Neural cell (in vitro differentiated cells): Measurements from ENCODE around the gene SLC8A3. TPM values are rescaled to one million over a fixed set of nuclear protein-coding genes. Genes with fewer than 3 reads are reported as not detected.

ENCODE experiments used
- H2AFZ ChIP-seq: fragments of 200-600, 300-800 bp; sonication (generic), shearing (Covaris generic); 2 replicates; pipeline ENCODE4 v1.6.0; 2014; ENCODE audit warnings: low read depth, mild to moderate bottlenecking, antibody characterized with exemption, low read length, moderate library complexity
- H3F3A ChIP-seq: fragments of 200-600 bp; shearing (Covaris generic); 2 replicates; pipeline ENCODE4 v1.6.1; 2016; ENCODE audit warnings: mild to moderate bottlenecking, moderate library complexity, mixed read lengths, antibody characterized with exemption, low read length; ENCODE audit not compliant: insufficient read depth, poor library complexity, severe bottlenecking
- H3K27ac ChIP-seq: fragments of 200-600, 300-800 bp; sonication (generic), shearing (Covaris generic); 2 replicates; pipeline ENCODE4 v1.5.1; 2014; ENCODE audit warnings: mild to moderate bottlenecking, low read length, moderate library complexity
- H3K27me3 ChIP-seq: fragments of 300-800, 200-600 bp; sonication (generic), shearing (Covaris generic); 2 replicates; pipeline ENCODE4 v1.6.0; 2014; ENCODE audit warnings: mild to moderate bottlenecking, low read depth, low read length, moderate library complexity; ENCODE audit not compliant: insufficient read depth
- H3K36me3 ChIP-seq: fragments of 300-800, 200-600 bp; sonication (generic), shearing (Covaris generic); 2 replicates; pipeline ENCODE4 v1.5.1; 2014; ENCODE audit warnings: mild to moderate bottlenecking, antibody characterized with exemption, low read length, moderate library complexity; ENCODE audit not compliant: insufficient read depth
- H3K4me2 ChIP-seq: fragments of 300-800, 200-600 bp; sonication (generic), shearing (Covaris generic); 2 replicates; pipeline ENCODE4 v1.6.0; 2014; ENCODE audit warnings: mild to moderate bottlenecking, low read length
- H3K4me3 ChIP-seq: fragments of 300-800, 200-600 bp; sonication (generic), shearing (Covaris generic); 2 replicates; pipeline ENCODE4 v1.5.1; 2014; ENCODE audit warnings: mild to moderate bottlenecking, low read length, moderate library complexity
- H3K79me2 ChIP-seq: fragments of 200-600 bp; shearing (Covaris generic); replicated peaks from 2 replicates; pipeline ENCODE4 v1.6.0; 2014; ENCODE audit warnings: mild to moderate bottlenecking, low read length, moderate library complexity; ENCODE audit not compliant: insufficient read depth
- H3K9ac ChIP-seq: fragments of 300-800, 200-600 bp; sonication (generic), shearing (Covaris generic); 2 replicates; pipeline ENCODE4 v1.6.1; 2016; ENCODE audit warnings: mild to moderate bottlenecking, low read length, mixed read lengths
- H3K9me2 ChIP-seq: fragments of 200-600 bp; shearing (Covaris generic); 2 replicates; pipeline ENCODE4 v1.6.1; 2016; ENCODE audit warnings: mild to moderate bottlenecking, low read length, mixed read lengths; ENCODE audit not compliant: insufficient read depth
- H3K9me3 ChIP-seq: fragments of 200-600, 300-800 bp; sonication (generic), shearing (Covaris generic); 2 replicates; pipeline ENCODE4 v1.6.1; 2016; ENCODE audit warnings: mild to moderate bottlenecking, mixed run types, low read length, moderate library complexity, mixed read lengths
- H4K20me1 ChIP-seq: fragments of 200-600 bp; shearing (Covaris generic); 2 replicates; pipeline ENCODE4 v1.6.1; 2016; ENCODE audit warnings: mild to moderate bottlenecking, mixed run types; ENCODE audit not compliant: insufficient read depth
- CTCF ChIP-seq: fragments of 450-650 bp; IDR thresholded peaks from 2 replicates; pipeline ENCODE4 v1.5.1; 2014; ENCODE audit warnings: antibody characterized with exemption, mild to moderate bottlenecking, moderate library complexity; ENCODE audit not compliant: poor library complexity, severe bottlenecking
- MXI1 ChIP-seq: fragments of 450-650 bp; conservative IDR thresholded peaks from 2 replicates; pipeline ENCODE4 v1.6.1; 2014; ENCODE audit warnings: antibody characterized with exemption, mild to moderate bottlenecking; ENCODE audit not compliant: poor library complexity, severe bottlenecking
- POLR2AphosphoS5 ChIP-seq: IDR thresholded peaks from 2 replicates; pipeline ENCODE4 v1.6.1; 2012
- RAD21 ChIP-seq: fragments of 450-650 bp; conservative IDR thresholded peaks from 2 replicates; pipeline ENCODE4 v1.6.1; 2014; ENCODE audit warnings: antibody characterized with exemption, mild to moderate bottlenecking, moderate library complexity
- REST ChIP-seq: IDR thresholded peaks from 2 replicates; pipeline ENCODE4 v1.6.1; 2012; ENCODE audit warnings: borderline replicate concordance
- SMC3 ChIP-seq: fragments of 450-650 bp; conservative IDR thresholded peaks from 2 replicates; pipeline ENCODE4 v1.6.1; 2014; ENCODE audit warnings: antibody characterized with exemption, mild to moderate bottlenecking, moderate library complexity; ENCODE audit not compliant: poor library complexity
- TAF1 ChIP-seq: IDR thresholded peaks from 2 replicates; pipeline ENCODE4 v1.6.1; 2012; ENCODE audit warnings: low read depth
- polyA plus RNA-seq: library from polyadenylated mRNA; depleted of rRNA; stranded (reverse); fragments of >200 nt; gene quantifications from 2 replicates; pipeline ENCODE4 v1.2.3, GENCODE V29; 2014

Gene SLC8A3
- polyA plus RNA-seq, 1 donor from 2014 or later, result 2.9 TPM

- peak; percentile 77 for TF ChIP-seq SMC3
- peak; percentile 82 for TF ChIP-seq RAD21
- peak; percentile 70 for TF ChIP-seq CTCF
- TF ChIP-seq REST, result no peak
- TF ChIP-seq MXI1, result peak; percentile 28
- no peak for TF ChIP-seq TAF1
- Histone ChIP-seq H3K9me3 (no peaks in the 10 kb centered on the region), H4K20me1 (no peaks in the 10 kb centered on the region), H3K4me2 (no peak overlapping the region), H3K9me2 (no peaks in the 10 kb centered on the region), H3F3A (no peaks in the 10 kb centered on the region), H2AFZ (no peak overlapping the region), H3K36me3 (no peaks in the 10 kb centered on the region), H3K9ac (no peak overlapping the region), H3K27me3 (no peaks in the 10 kb centered on the region), H3K79me2 (no peaks in the 10 kb centered on the region), H3K27ac (no peak overlapping the region), H3K4me3 (no peak overlapping the region)
Measured at GRCh38 chr14:70045844-70046535, 142.8 kb downstream of the SLC8A3 start.

GRCh38 chr14:70045310-70045709 lies 143.4 kb downstream of the SLC8A3 start:
- Histone ChIP-seq H3K27ac (no peak overlapping the region), H3K79me2 (no peaks in the 10 kb centered on the region), H3K4me2 (no peak overlapping the region), H3K4me3 (no peak overlapping the region), H4K20me1 (no peaks in the 10 kb centered on the region), H3K36me3 (no peaks in the 10 kb centered on the region), H2AFZ (no peak overlapping the region), H3K27me3 (no peaks in the 10 kb centered on the region), H3F3A (no peaks in the 10 kb centered on the region), H3K9me3 (no peaks in the 10 kb centered on the region), H3K9me2 (no peaks in the 10 kb centered on the region), H3K9ac (no peak overlapping the region)
- TF ChIP-seq SMC3 (no peak), POLR2AphosphoS5 (no peak)

- no peak overlapping the region for H2AFZ ChIP-seq
- H3K4me2 ChIP-seq, result no peak overlapping the region
- no peaks in the 10 kb centered on the region for H3K9me3 ChIP-seq
- no peaks in the 10 kb centered on the region for H3K79me2 ChIP-seq
- H4K20me1 ChIP-seq, result no peaks in the 10 kb centered on the region
- H3K9me2 ChIP-seq, result no peaks in the 10 kb centered on the region
- no peaks in the 10 kb centered on the region for H3K36me3 ChIP-seq
- no peak overlapping the region for H3K4me3 ChIP-seq
- no peaks in the 10 kb centered on the region for H3F3A ChIP-seq
- no peak overlapping the region for H3K9ac ChIP-seq
- TF ChIP-seq TAF1 (no peak), RAD21 (no peak), MXI1 (no peak)
- no peak overlapping the region for H3K27ac ChIP-seq
- H3K27me3 ChIP-seq, result no peaks in the 10 kb centered on the region
Measured at GRCh38 chr14:70043001-70043400, 145.8 kb downstream of the SLC8A3 start.
